Heart left ventricle (tissue), 16 donors: ENCODE data around the gene ATP9B. TPM values are rescaled to one million over a fixed set of nuclear protein-coding genes. Genes with fewer than 3 reads are reported as not detected.
A peak's percentile ranks its signal among the peaks of the same experiment; 100 is the strongest.

ENCODE experiments used
- ATAC-seq, 4 donors: fragments of 200-7000 bp; cut with Tn5 transposase; one replicate each; pipeline ENCODE4 v1.9.1; 2020 to 2022; ENCODE audit warnings: moderate library complexity in 4 of 4, mild to moderate bottlenecking in 3 of 4, moderate number of reproducible peaks in 1 of 4
- DNase-seq, 5 donors: peaks; one replicate each; pipeline ENCODE4 v3.0.0-alpha.2; 2020
- H3K27ac ChIP-seq, 12 donors: fragments of 200-600 bp; sonication (generic) in 4 of 12; one replicate each; pipeline versions ENCODE4 v1.5.0 to v1.8.0; 2016 to 2022; ENCODE audit warnings: mild to moderate bottlenecking in 2 of 12
- H3K27me3 ChIP-seq, 9 donors: fragments of 200-600 bp; sonication (generic) in 2 of 9; one replicate each; pipeline versions ENCODE4 v1.5.1 to v1.8.0; 2016 to 2022; ENCODE audit warnings: mild to moderate bottlenecking in 3 of 9
- H3K36me3 ChIP-seq, 9 donors: fragments of 200-600 bp; sonication (generic) in 2 of 9; one replicate each; pipeline versions ENCODE4 v1.5.0 to v1.8.0; 2018 to 2022; ENCODE audit warnings: mild to moderate bottlenecking in 2 of 9
- H3K4me1 ChIP-seq, 12 donors: fragments of 200-600 bp; sonication (generic) in 4 of 12; one replicate each; pipeline versions ENCODE4 v1.5.0 to v1.8.0; 2016 to 2022; ENCODE audit warnings: mild to moderate bottlenecking in 3 of 12
- H3K4me3 ChIP-seq, 12 donors: fragments of 200-600 bp; sonication (generic) in 4 of 12; one replicate each; pipeline versions ENCODE4 v1.5.0 to v1.8.0; 2017 to 2022; ENCODE audit warnings: mild to moderate bottlenecking in 9 of 12, moderate library complexity in 4 of 12
- H3K9me3 ChIP-seq, 12 donors: fragments of 200-600 bp; sonication (generic) in 4 of 12; one replicate each; pipeline versions ENCODE4 v1.5.0 to v1.8.0; 2016 to 2022; ENCODE audit warnings: mild to moderate bottlenecking in 1 of 12
- CTCF ChIP-seq, 12 donors: fragments of 200-600 bp; sonication (generic) in 4 of 12; IDR thresholded peaks; one replicate each; pipeline versions ENCODE4 v1.5.0 to v1.8.0; 2018 to 2022; ENCODE audit warnings: antibody characterized with exemption in 12 of 12, mild to moderate bottlenecking in 5 of 12
- POLR2A ChIP-seq, 2 donors: fragments of 450-650 bp; IDR thresholded peaks; one replicate each; pipeline ENCODE4 v1.6.1; 2017; ENCODE audit warnings: antibody characterized with exemption in 2 of 2, mild to moderate bottlenecking in 2 of 2, moderate library complexity in 2 of 2
- WGBS, 4 donors: extraction: QIAGEN DNeasy Blood & Tissue Kit in 2 of 4; methylation state at CpG; one replicate each; pipeline versions ENCODE4 v1.1.5 to v1.1.7; 2013 to 2018; 5-methylcytosine and 5-hydroxymethylcytosine counted together
- intact Hi-C, 10 donors: fragments of 100-400 bp; cut with DNase I; formaldehyde crosslinking; loops; one replicate each; pipeline versions ENCODE4 v1.11.1 to v1.14.2; 2022
- polyA plus RNA-seq, 2 donors: library from polyadenylated mRNA; stranded (reverse); fragments of 200-250 nt; gene quantifications; one replicate each; pipeline ENCODE4 v1.2.3, GENCODE V29; 2013
- total RNA-seq, 9 donors: library from RNA; depleted of rRNA in 2 of 9; stranded (reverse); fragments of >200 nt in 2 of 9; fragmentation: NEBNext Ultra II Directional in 3 of 9; extraction: Animal tissue kit (Norgen Biotek cat#: 25700) in 3 of 9; gene quantifications; one replicate each; pipeline versions ENCODE4 v1.1.0 to v1.2.4, GENCODE V29; 2016 to 2023
- donor health status: ischemic (EF 13 %, LVEDD 7.1; RV severe dilation, severe dysfunction).
- donor health status: healthy with polysubstance abuse.
- donor health status: DM: no; HTN: yes; CAD: no.
- donor health status: DM: no; HTN: no; CAD: no.
- donor health status: ischemic (EF 25% LVEDD 6.9; RV normal size, moderate dysfunction).
- donor health status: ischemic (EF 25% LVEDD 5.7; RV mildly dilated, moderate dysfunction).
- donor health status: healthy.
- donor health status: DM: yes; HTN: yes; CAD: no.
- donor health status: ischemic (EF 35%, LVEDD 5.7; RV mildly dilated, moderate dysfunction).
- donor health status: nonischemic (EF 11% LVEDD 7.7; RV severe dilation, severe dysfunction).
- donor health status: DM: yes; HTN: yes; CAD: no.
- donor health status: PGD.
- donor health status: ischemic (EF 29% LVEDD 5.4; RV normal size, mild dysfunction).
- donor health status: nonischemic (EF 23%, LVEDD 6.1; RV moderate dilation, normal function).

ATP9B gene
- total and polyA plus RNA-seq, 11 donors, result 7.4 to 23.9 (median 12.8) TPM

DNA sequence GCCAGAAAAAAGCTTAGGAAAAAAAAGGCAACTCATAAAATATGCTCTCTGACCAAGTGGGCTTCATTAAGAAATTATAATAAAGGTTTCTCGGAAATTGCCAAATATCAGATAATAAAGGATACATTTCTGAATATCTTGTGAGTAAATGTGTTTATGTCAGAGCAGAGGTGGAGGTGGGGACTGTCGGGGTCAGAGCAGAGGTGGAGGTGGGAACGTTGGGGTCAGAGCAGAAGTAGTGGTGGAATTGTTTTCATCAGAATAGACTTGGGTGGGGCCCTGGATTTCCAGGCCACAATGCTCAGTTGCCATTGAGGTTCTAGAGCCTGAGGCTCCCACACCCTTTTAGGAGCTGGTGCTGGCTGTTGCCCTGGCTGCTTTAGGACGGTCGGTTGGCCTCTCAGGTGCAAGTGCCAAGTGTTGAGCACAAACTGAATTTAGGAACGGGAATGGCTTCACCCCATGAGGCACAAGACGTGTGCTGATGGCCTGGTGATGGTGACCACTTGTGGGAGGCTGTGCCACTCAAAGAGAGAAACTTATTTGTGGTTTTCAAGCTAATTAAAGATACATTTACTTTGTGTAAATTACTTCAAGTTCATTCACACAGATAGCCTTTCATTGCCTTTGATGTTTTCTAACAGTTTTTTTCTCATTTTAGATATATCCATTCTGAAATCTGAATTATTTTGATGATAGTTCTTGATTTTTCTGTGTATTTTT lies 131.5 kb downstream of the ATP9B start:
- Histone ChIP-seq H3K4me3 (no peak overlapping the region), H3K27me3 (no peaks in the 10 kb centered on the region), H3K27ac (no peak overlapping the region), H3K9me3 (no peaks in the 10 kb centered on the region), H3K4me1 (peaks cover 0 to 3% (median 0%) of the 10 kb centered on the region in 12 donors), H3K36me3 (peaks cover 0 to 14% (median 4%) of the 10 kb centered on the region in 9 donors)
- DNase-seq (peak in 4 of 5 donors; percentile 39 to 74 (median 56)), ATAC-seq (peak in 3 of 4 donors; percentile 79 to 95 (median 81))
- WGBS, 4 donors, result 85 to 88% (median 85%) methylated on average over 7 of the region's 7 CpGs
- TF ChIP-seq CTCF (IDR thresholded peaks at IDR 0.05) (no peak), POLR2A (IDR thresholded peaks at IDR 0.05) (no peak)
- intact Hi-C loops, result loop anchor here in 1 of 10 donors (10.0 kb wide), 2 partner anchors 56 to 126 kb away; no protein-coding TSS in a partner anchor

- Histone ChIP-seq H3K27me3 (no peaks in the 10 kb centered on the region), H3K27ac (no peak overlapping the region), H3K9me3 (no peaks in the 10 kb centered on the region), H3K4me3 (no peak overlapping the region), H3K36me3 (peaks cover 0 to 21% (median 13%) of the 10 kb centered on the region in 9 donors), H3K4me1 (peaks cover 0 to 3% (median 0%) of the 10 kb centered on the region in 12 donors)
- 94 to 96% (median 95%) methylated on average over 8 of the region's 8 CpGs for WGBS, 4 donors
- DNase-seq (no peak), ATAC-seq (no peak)
- intact Hi-C loops, result loop anchor here in 1 of 10 donors (10.0 kb wide), 2 partner anchors 58 to 128 kb away; no protein-coding TSS in a partner anchor
- no peak for TF ChIP-seq POLR2A (IDR thresholded peaks at IDR 0.05)
- no peak for TF ChIP-seq CTCF (IDR thresholded peaks at IDR 0.05)
Measured at GRCh38 chr18:79203017-79203605, 133.9 kb downstream of the ATP9B start.

- H3K4me1 ChIP-seq, result peaks cover 0 to 3% (median 0%) of the 10 kb centered on the region in 12 donors
- DNase-seq (no peak), ATAC-seq (no peak)
- no peaks in the 10 kb centered on the region for H3K27me3 ChIP-seq
- peaks cover 0 to 25% (median 13%) of the 10 kb centered on the region in 9 donors for H3K36me3 ChIP-seq
- H3K4me3 ChIP-seq, result no peak overlapping the region
- no peaks in the 10 kb centered on the region for H3K9me3 ChIP-seq
- 82 to 87% (median 86%) methylated on average over 13 of the region's 13 CpGs for WGBS, 4 donors
- intact Hi-C loops, result loop anchor here in 1 of 10 donors (10.0 kb wide), 2 partner anchors 60 to 130 kb away; no protein-coding TSS in a partner anchor
- TF ChIP-seq CTCF (IDR thresholded peaks at IDR 0.05) (no peak), POLR2A (IDR thresholded peaks at IDR 0.05) (no peak)
- H3K27ac ChIP-seq, result no peak overlapping the region
Measured at GRCh38 chr18:79204889-79205807, 136.0 kb downstream of the ATP9B start.
